H1 (cell line): ENCODE results near the gene VEZT.

Source experiments
- CBX8 ChIP-seq: fragments of 300-800, 300-1000 bp; sonication (generic); IDR thresholded peaks from 2 replicates; pipeline ENCODE4 v1.7.1; 2016; ENCODE audit warnings: low read depth, low read length, borderline replicate concordance
- CHD2 ChIP-seq: IDR thresholded peaks from 2 replicates; pipeline ENCODE4 v1.6.1; 2012; ENCODE audit warnings: low read length, improper control_type of control experiment
- CTCF ChIP-seq, 3 experiments: IDR thresholded peaks; 1 replicate in 2 of 3; 2 replicates in 1 of 3; pipeline versions ENCODE4 v1.5.1 to v1.6.1; 2011; ENCODE audit warnings: low read length in 3 of 3, mild to moderate bottlenecking in 3 of 3, inconsistent platforms in 2 of 3, low read depth in 1 of 3, moderate library complexity in 1 of 3; ENCODE audit not compliant: insufficient read depth in 1 of 3; ENCODE audit errors: control extremely low read depth in 1 of 3
- EP300 ChIP-seq, 2 experiments: IDR thresholded peaks; 1 replicate in 1 of 2; 2 replicates in 1 of 2; pipeline ENCODE4 v1.6.1; 2011 to 2012; ENCODE audit warnings: low read depth in 2 of 2, low read length in 2 of 2, mild to moderate bottlenecking in 2 of 2, borderline replicate concordance in 1 of 2, inconsistent platforms in 1 of 2, moderate library complexity in 1 of 2
- GABPA ChIP-seq: IDR thresholded peaks from 2 replicates; pipeline ENCODE4 v1.6.1; 2011; ENCODE audit warnings: mild to moderate bottlenecking, low read length, moderate library complexity, borderline replicate concordance; ENCODE audit not compliant: insufficient read depth
- HDAC6 ChIP-seq: IDR thresholded peaks from one replicate; pipeline ENCODE4 v1.7.1; 2012; ENCODE audit warnings: low read depth, mild to moderate bottlenecking, inconsistent platforms, low read length, moderate library complexity
- KDM1A ChIP-seq: fragments of 200-600, 300-600 bp; sonication (generic); IDR thresholded peaks from 2 replicates; pipeline ENCODE4 v1.7.1; 2016; ENCODE audit warnings: mild to moderate bottlenecking, low read length, borderline replicate concordance
- MAX ChIP-seq: IDR thresholded peaks from 2 replicates; pipeline ENCODE4 v1.6.1; 2012; ENCODE audit warnings: inconsistent platforms
- POLR2A ChIP-seq, 2 experiments: IDR thresholded peaks; 1 replicate in 1 of 2; 2 replicates in 1 of 2; pipeline ENCODE4 v1.6.1; 2011; ENCODE audit warnings: low read depth in 2 of 2, low read length in 2 of 2, mild to moderate bottlenecking in 2 of 2; ENCODE audit errors: control extremely low read depth in 1 of 2
- POLR2AphosphoS5 ChIP-seq: IDR thresholded peaks from 2 replicates; pipeline ENCODE4 v1.6.1; 2011; ENCODE audit warnings: low read depth, low read length
- SRF ChIP-seq: IDR thresholded peaks from 2 replicates; pipeline ENCODE4 v1.6.1; 2011; ENCODE audit warnings: mild to moderate bottlenecking, low read depth, low read length, moderate library complexity
- TAF1 ChIP-seq: IDR thresholded peaks from 2 replicates; pipeline ENCODE4 v1.6.1; 2011; ENCODE audit warnings: mild to moderate bottlenecking, low read depth, low read length
- USF2 ChIP-seq: IDR thresholded peaks from 2 replicates; pipeline ENCODE4 v1.6.1; 2011; ENCODE audit warnings: low read length, improper control_type of control experiment
- YY1 ChIP-seq: IDR thresholded peaks from 2 replicates; pipeline ENCODE4 v1.6.1; 2011; ENCODE audit warnings: low read depth, mild to moderate bottlenecking, low read length

GRCh38 chr12:95283371-95283770 is 65.8 kb downstream of the VEZT start:
- no peak for TF ChIP-seq POLR2A (IDR thresholded peaks at IDR 0.05; ENCODE audit: control extremely low read depth in 1 of 2, low read depth in 2 of 2, low read length in 2 of 2)
- TF ChIP-seq POLR2AphosphoS5, result no peak
- TF ChIP-seq YY1, result no peak
- no peak for TF ChIP-seq SRF
- TF ChIP-seq CTCF (IDR thresholded peaks at IDR 0.05; ENCODE audit: control extremely low read depth in 1 of 3, insufficient read depth in 1 of 3, low read depth in 1 of 3, low read length in 3 of 3), result no peak
- TF ChIP-seq GABPA, result no peak
- no peak for TF ChIP-seq HDAC6
- no peak for TF ChIP-seq EP300 (IDR thresholded peaks at IDR 0.05; ENCODE audit: borderline replicate concordance in 1 of 2, low read depth in 2 of 2, low read length in 2 of 2)
- TF ChIP-seq USF2, result no peak
- TF ChIP-seq CBX8, result no peak
- TF ChIP-seq CHD2, result no peak
- TF ChIP-seq TAF1, result no peak
- TF ChIP-seq KDM1A, result no peak
- TF ChIP-seq MAX, result no peak
